GM19328 (cell line): ENCODE data around the gene CUEDC2.

ENCODE experiments used
- ATAC-seq: cut with Tn5 transposase; IDR thresholded peaks from one replicate; pipeline ENCODE4 v1.9.1; 2021; ENCODE audit warnings: mild to moderate bottlenecking, moderate library complexity; ENCODE audit not compliant: unreplicated experiment

CUEDC2 gene

GRCh38 chr10:102397222-102398171 is 34.9 kb downstream of the CUEDC2 start:
- ATAC-seq: no peak

GRCh38 chr10:102396730-102397151 is 35.6 kb downstream of the CUEDC2 start:
- ATAC-seq: no peak

GRCh38 chr10:102396317-102396650 is 36.1 kb downstream of the CUEDC2 start:
- no peak for ATAC-seq

- no peak for ATAC-seq
These were observed 36.7 kb downstream of the CUEDC2 start, which contains the start of gene NFKB2 for GRCh38 chr10:102395400-102396316. TSS of gene NFKB2 (plus strand) at chr10:102395705. CDS start at chr10:102395960, 255 bp downstream.

GRCh38 chr10:102394801-102395399 is 37.5 kb downstream of the CUEDC2 start:
- no peak for ATAC-seq

GRCh38 chr10:102394079-102394800 is 38.1 kb downstream of the CUEDC2 start:
- ATAC-seq: peak; percentile 82

- no peak for ATAC-seq
These were observed 38.8 kb downstream of the CUEDC2 start for GRCh38 chr10:102393411-102394078.

GRCh38 chr10:102392306-102392705 is 40.1 kb downstream of the CUEDC2 start:
- no peak for ATAC-seq

- ATAC-seq: no peak
These were observed 42.5 kb downstream of the CUEDC2 start for GRCh38 chr10:102389894-102390293.

- no peak for ATAC-seq
These were observed 47.6 kb downstream of the CUEDC2 start for GRCh38 chr10:102384606-102385429.

- no peak for ATAC-seq
These were observed 48.3 kb downstream of the CUEDC2 start for GRCh38 chr10:102384053-102384452.

- no peak for ATAC-seq
These were observed 49.5 kb downstream of the CUEDC2 start for GRCh38 chr10:102382871-102383270.

GRCh38 chr10:102381983-102382382 is 50.4 kb downstream of the CUEDC2 start:
- no peak for ATAC-seq

GRCh38 chr10:102379383-102379782 is 53.0 kb downstream of the CUEDC2 start:
- ATAC-seq: no peak

- ATAC-seq: no peak
These were observed 55.5 kb downstream of the CUEDC2 start for GRCh38 chr10:102376901-102377300.

GRCh38 chr10:102375867-102376266 is 56.5 kb downstream of the CUEDC2 start:
- ATAC-seq: no peak

GRCh38 chr10:102375250-102375649 is 57.1 kb downstream of the CUEDC2 start:
- no peak for ATAC-seq
